Measurements from ENCODE around the gene CEACAM16. TPM values are rescaled to one million over a fixed set of nuclear protein-coding genes. Genes with fewer than 3 reads are reported as not detected.

The CEACAM16 gene
- total RNA-seq, 4 donors from 2014 or later: not detected

- in situ Hi-C loops (cut with MboI; ENCODE audit: low sequenced_read_pairs in 4 of 4): loop anchor here (5.0 kb wide), 1 partner anchor 85 kb away; no protein-coding TSS in a partner anchor
- peak in 1 of 2 donors; percentile 36 for DNase-seq
- no peak overlapping the region for H3K4me3 ChIP-seq
- intact Hi-C loops (cut with DNase I; ENCODE audit: low total_unique reads): loop anchor here (1.0 to 5.0 kb wide), 2 partner anchors 70 to 86 kb away; no protein-coding TSS in a partner anchor
- TF ChIP-seq CTCF (IDR thresholded peaks at IDR 0.05 in 4 of 5, conservative IDR thresholded peaks at IDR 0.05 in 1 of 5) (peak; percentile 82 to 95 (median 91)), POLR2A (IDR thresholded peaks at IDR 0.05) (no peak)
- H3K27me3 ChIP-seq: no peaks in the 10 kb centered on the region
- H3K4me1 ChIP-seq: no peaks in the 10 kb centered on the region
- peaks cover 0 to 90% of the 10 kb centered on the region in 2 donors for H3K36me3 ChIP-seq
- H3K27ac ChIP-seq: no peak overlapping the region
- H3K9me3 ChIP-seq: no peaks in the 10 kb centered on the region
- ATAC-seq: peak; percentile 60 to 65
Observed at GRCh38 chr19:44657211-44657921, 41.6 kb upstream of the CEACAM16 start.

DNA sequence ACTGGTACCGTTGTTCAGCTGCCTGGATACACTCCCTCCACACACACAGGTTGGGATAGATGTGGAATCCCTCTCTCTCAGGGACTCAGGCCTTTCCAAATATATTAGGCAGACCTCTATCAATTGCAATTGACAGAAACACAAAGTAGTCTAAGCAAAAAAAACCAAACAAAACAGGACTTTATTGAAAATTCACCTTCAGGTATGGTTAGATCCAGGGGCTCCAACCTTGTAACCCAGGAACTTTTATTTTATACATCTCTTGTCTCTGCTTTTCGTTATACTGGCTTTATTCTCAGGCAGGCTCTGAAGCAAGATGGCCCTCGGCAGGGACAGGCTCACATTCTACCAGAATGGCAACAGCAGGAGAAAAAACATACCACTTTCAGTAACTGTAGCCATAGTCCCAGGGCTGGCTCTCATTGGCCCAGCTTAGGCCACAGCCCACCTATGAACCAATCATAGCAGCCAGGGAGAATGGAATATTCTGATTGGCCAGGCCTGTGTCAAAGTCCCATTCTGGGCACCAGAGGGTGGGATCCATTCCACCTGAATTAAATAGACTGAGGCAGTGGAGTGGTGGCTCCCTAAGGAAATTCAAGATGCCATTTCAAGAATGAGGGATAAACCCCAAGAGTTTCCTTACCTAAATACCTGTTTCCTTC is 40.8 kb upstream of the CEACAM16 start:
- Histone ChIP-seq H3K36me3 (peaks cover 0 to 90% of the 10 kb centered on the region in 2 donors), H3K4me1 (no peaks in the 10 kb centered on the region), H3K4me3 (no peak overlapping the region), H3K27me3 (no peaks in the 10 kb centered on the region), H3K27ac (no peak overlapping the region), H3K9me3 (no peaks in the 10 kb centered on the region)
- no peak for TF ChIP-seq CTCF (IDR thresholded peaks at IDR 0.05 in 4 of 5, conservative IDR thresholded peaks at IDR 0.05 in 1 of 5)
- no peak for TF ChIP-seq POLR2A (IDR thresholded peaks at IDR 0.05)
- in situ Hi-C loops (cut with MboI; ENCODE audit: low sequenced_read_pairs in 4 of 4) (loop anchor here (5.0 kb wide), 1 partner anchor 86 kb away; no protein-coding TSS in a partner anchor), intact Hi-C loops (cut with DNase I; ENCODE audit: low total_unique reads) (loop anchor here (5.0 kb wide), 1 partner anchor 71 kb away; no protein-coding TSS in a partner anchor)
- ATAC-seq (no peak), DNase-seq (no peak)

DNA sequence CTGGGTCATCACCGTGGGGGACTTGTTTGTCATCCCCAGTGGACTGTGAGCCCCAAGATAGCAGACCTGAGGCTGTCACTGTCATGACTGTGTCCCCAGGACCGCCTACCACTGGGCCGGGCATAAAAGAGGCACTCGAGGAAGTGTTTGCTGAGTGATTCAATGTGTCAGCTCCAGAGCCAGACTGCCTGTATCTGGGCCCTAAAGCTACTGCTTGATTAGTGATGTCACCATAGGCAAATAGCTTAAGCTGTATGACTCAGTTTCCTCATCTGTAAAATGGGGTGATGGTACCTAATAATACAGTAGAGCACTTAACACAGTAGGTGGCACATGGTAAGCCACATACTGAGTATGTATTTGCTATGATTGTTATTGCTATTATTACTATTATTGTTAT is 38.9 kb upstream of the CEACAM16 start:
- no peak overlapping the region for H3K4me3 ChIP-seq
- in situ Hi-C loops (cut with MboI; ENCODE audit: low sequenced_read_pairs in 4 of 4): no loop called here

DNA sequence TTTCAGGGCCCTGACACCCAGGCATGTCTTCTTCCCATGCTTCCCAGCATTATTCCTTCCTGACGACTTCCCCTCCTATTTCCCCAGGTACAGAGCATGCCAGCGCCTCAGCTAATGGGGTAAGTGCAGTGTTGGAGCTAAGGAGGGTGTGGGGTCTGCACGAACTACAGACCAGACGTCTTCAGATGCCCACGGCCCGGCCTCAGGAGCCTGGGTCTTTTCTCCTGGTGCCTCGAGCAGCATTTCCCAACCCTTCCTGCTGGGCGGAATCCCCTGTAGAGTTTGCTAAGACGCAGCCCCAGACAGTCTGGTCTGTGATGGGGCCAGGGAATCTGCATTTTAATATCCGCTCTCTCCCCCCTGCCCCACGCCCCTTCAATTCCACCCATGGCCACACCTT is 37.7 kb upstream of the CEACAM16 start:
- in situ Hi-C loops (cut with MboI; ENCODE audit: low sequenced_read_pairs in 4 of 4) (no loop called here), intact Hi-C loops (cut with DNase I; ENCODE audit: low total_unique reads) (no loop called here)
- Histone ChIP-seq H3K36me3 (peaks cover 0 to 68% of the 10 kb centered on the region in 2 donors), H3K27ac (no peak overlapping the region), H3K4me1 (no peaks in the 10 kb centered on the region), H3K9me3 (no peaks in the 10 kb centered on the region), H3K4me3 (no peak overlapping the region), H3K27me3 (no peaks in the 10 kb centered on the region)
- no peak for ATAC-seq
- TF ChIP-seq CTCF (IDR thresholded peaks at IDR 0.05 in 4 of 5, conservative IDR thresholded peaks at IDR 0.05 in 1 of 5): no peak
- TF ChIP-seq POLR2A (IDR thresholded peaks at IDR 0.05): no peak
- DNase-seq: no peak

More for the DNA sequence above, 38.9 kb upstream of the CEACAM16 start:
- ATAC-seq (no peak), DNase-seq (no peak)
- intact Hi-C loops (cut with DNase I; ENCODE audit: low total_unique reads): no loop called here
- H3K9me3 ChIP-seq: no peaks in the 10 kb centered on the region
- TF ChIP-seq POLR2A (IDR thresholded peaks at IDR 0.05) (no peak), CTCF (IDR thresholded peaks at IDR 0.05 in 4 of 5, conservative IDR thresholded peaks at IDR 0.05 in 1 of 5) (no peak)
- H3K36me3 ChIP-seq: peaks cover 0 to 80% of the 10 kb centered on the region in 2 donors
- H3K4me1 ChIP-seq: no peaks in the 10 kb centered on the region
- no peaks in the 10 kb centered on the region for H3K27me3 ChIP-seq
- H3K27ac ChIP-seq: no peak overlapping the region
